ENCODE results near the gene RALGPS1.
A peak's percentile ranks its signal among the peaks of the same experiment; 100 is the strongest.

The RALGPS1 gene

GRCh38 chr9:127209948-127210640, 295.5 kb downstream of the RALGPS1 start:
- Mint-ChIP-seq H3K4me1 (ENCODE audit: low read depth) (peaks cover 1% of the 10 kb centered on the region), H3K27ac (no peak overlapping the region)

GRCh38 chr9:127210851-127211730, 296.5 kb downstream of the RALGPS1 start:
- H3K4me1 Mint-ChIP-seq (ENCODE audit: low read depth), result peaks cover 1% of the 10 kb centered on the region
- peak overlapping the region; percentile 12 for H3K27ac Mint-ChIP-seq
- no peaks in the 10 kb centered on the region for H3K36me3 Mint-ChIP-seq (ENCODE audit: low read depth)
- no peak overlapping the region for H3K4me3 Mint-ChIP-seq
- H3K9me3 Mint-ChIP-seq, result no peaks in the 10 kb centered on the region
- no peak for DNase-seq (ENCODE audit: low spot score)
- H3K27me3 Mint-ChIP-seq (ENCODE audit: low read depth), result peaks cover 2% of the 10 kb centered on the region

More at GRCh38 chr9:127209948-127210640, 295.5 kb downstream of the RALGPS1 start:
- peaks cover 2% of the 10 kb centered on the region for H3K27me3 Mint-ChIP-seq (ENCODE audit: low read depth)
- H3K9me3 Mint-ChIP-seq, result no peaks in the 10 kb centered on the region
- no peaks in the 10 kb centered on the region for H3K36me3 Mint-ChIP-seq (ENCODE audit: low read depth)
- no peak for DNase-seq (ENCODE audit: low spot score)
- H3K4me3 Mint-ChIP-seq, result no peak overlapping the region

DNA sequence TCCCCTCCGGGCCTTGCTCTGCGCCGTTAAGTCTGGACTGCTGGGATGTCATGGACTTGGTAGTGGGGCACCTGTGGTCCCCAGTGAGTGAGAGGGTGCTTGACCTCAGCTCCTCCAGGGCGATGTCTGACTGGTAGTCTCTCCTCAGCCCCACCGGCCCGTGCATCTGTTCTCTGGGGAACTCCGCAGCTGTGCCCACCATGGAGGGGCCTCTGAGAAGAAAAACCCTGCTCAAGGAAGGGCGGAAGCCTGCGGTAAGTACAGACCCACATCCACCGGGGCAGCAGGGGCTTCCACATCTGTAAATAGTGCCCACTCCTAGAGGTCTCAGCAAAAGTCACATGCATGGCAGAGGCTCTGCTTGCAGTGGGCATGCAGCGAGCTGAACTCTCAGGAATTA, 297.4 kb downstream of the RALGPS1 start:
- Mint-ChIP-seq H3K4me3 (no peak overlapping the region), H3K27me3 (ENCODE audit: low read depth) (peaks cover 2% of the 10 kb centered on the region), H3K27ac (no peak overlapping the region), H3K9me3 (no peaks in the 10 kb centered on the region), H3K36me3 (ENCODE audit: low read depth) (no peaks in the 10 kb centered on the region), H3K4me1 (ENCODE audit: low read depth) (peaks cover 1% of the 10 kb centered on the region)
- no peak for DNase-seq (ENCODE audit: low spot score)

DNA sequence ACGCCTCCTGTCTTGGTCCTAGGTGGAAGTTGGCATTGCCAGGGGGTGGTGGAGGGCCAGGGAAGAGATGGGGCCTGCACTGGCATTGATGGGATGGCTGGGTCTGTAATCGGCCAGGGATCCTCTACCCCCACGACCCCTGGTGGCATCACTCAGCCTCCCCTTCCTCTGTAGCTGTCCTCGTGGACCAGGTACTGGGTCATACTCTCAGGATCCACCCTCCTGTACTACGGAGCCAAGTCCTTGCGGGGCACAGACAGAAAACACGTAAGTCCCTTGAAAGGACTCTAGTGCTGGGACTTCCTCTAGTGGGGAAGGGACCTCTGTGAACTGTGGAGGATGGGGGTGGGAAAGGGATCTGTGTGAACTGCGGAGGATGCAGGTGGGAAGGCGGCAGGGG, 297.9 kb downstream of the RALGPS1 start:
- H3K9me3 Mint-ChIP-seq, result no peaks in the 10 kb centered on the region
- H3K4me3 Mint-ChIP-seq, result no peak overlapping the region
- H3K27ac Mint-ChIP-seq, result no peak overlapping the region
- DNase-seq (ENCODE audit: low spot score), result no peak
- no peaks in the 10 kb centered on the region for H3K36me3 Mint-ChIP-seq (ENCODE audit: low read depth)
- H3K27me3 Mint-ChIP-seq (ENCODE audit: low read depth), result peaks cover 2% of the 10 kb centered on the region
- H3K4me1 Mint-ChIP-seq (ENCODE audit: low read depth), result peaks cover 1% of the 10 kb centered on the region

DNA sequence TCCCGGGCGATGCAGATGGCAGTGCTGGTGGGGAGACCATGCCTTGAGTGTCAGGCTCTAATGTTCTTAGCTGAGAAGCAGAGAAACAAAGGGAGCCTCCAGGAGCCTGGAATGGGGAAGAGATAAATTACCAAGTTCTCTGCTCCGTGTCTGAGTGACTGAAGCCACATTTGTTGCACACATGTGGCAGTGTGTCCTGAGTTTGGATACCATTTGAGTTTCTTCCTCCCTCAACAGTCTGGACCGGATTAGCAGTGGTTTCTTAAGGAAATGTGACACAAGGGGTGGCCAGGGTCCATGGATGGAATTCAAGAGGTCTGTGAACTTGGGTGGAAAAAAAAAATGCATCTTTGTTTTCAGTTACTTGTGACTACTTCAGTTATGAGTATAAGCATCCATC, 299.3 kb downstream of the RALGPS1 start:
- no peak overlapping the region for H3K4me3 Mint-ChIP-seq
- no peak overlapping the region for H3K27ac Mint-ChIP-seq
- H3K27me3 Mint-ChIP-seq (ENCODE audit: low read depth), result peaks cover 2% of the 10 kb centered on the region
- peaks cover 1% of the 10 kb centered on the region for H3K4me1 Mint-ChIP-seq (ENCODE audit: low read depth)
- H3K36me3 Mint-ChIP-seq (ENCODE audit: low read depth), result no peaks in the 10 kb centered on the region
- no peak for DNase-seq (ENCODE audit: low spot score)
- no peaks in the 10 kb centered on the region for H3K9me3 Mint-ChIP-seq

DNA sequence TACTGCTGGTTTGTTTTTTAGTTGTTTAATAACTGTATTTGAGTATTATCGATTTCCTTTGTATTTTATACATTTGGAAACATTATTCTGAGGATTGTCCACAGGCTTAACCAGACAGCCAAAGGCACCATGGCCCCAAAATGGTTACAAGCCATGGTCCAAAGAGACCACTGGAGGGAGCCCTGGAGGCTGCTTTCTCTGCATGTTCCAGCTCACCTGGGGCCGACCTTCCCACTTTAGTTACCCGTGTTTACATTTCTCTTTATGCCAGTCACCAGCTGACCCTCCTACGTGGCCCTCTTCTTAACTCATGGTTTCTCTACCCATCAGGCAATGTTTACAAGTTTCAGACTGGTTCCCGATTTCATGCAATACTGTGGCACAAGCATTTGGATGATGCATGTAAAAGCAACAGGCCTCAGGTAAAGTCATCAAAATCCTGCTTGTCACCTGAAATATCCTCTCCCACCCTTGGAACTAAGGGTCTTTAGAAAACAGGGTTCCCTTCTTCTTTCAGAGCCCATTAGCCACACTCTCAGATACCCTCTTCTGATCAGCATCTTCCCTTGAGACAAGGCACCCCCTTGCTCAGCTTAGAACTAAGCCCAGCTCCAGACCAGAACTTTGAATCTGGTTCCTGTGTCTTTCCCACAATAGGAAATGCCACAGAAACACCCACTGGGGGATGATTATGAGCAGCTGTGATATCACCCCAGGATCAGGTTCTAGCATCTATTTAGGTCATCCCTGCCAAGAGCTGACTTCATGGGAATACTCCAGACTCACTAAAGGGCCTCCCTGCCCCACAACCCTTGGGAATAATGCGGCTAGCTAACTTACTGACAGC, 300.1 kb downstream of the RALGPS1 start:
- H3K9me3 Mint-ChIP-seq, result no peaks in the 10 kb centered on the region
- H3K27ac Mint-ChIP-seq, result no peak overlapping the region
- peaks cover 1% of the 10 kb centered on the region for H3K4me1 Mint-ChIP-seq (ENCODE audit: low read depth)
- H3K27me3 Mint-ChIP-seq (ENCODE audit: low read depth), result peaks cover 2% of the 10 kb centered on the region
- peak; percentile 26 for DNase-seq (ENCODE audit: low spot score)
- H3K4me3 Mint-ChIP-seq, result no peak overlapping the region
- no peaks in the 10 kb centered on the region for H3K36me3 Mint-ChIP-seq (ENCODE audit: low read depth)

DNA sequence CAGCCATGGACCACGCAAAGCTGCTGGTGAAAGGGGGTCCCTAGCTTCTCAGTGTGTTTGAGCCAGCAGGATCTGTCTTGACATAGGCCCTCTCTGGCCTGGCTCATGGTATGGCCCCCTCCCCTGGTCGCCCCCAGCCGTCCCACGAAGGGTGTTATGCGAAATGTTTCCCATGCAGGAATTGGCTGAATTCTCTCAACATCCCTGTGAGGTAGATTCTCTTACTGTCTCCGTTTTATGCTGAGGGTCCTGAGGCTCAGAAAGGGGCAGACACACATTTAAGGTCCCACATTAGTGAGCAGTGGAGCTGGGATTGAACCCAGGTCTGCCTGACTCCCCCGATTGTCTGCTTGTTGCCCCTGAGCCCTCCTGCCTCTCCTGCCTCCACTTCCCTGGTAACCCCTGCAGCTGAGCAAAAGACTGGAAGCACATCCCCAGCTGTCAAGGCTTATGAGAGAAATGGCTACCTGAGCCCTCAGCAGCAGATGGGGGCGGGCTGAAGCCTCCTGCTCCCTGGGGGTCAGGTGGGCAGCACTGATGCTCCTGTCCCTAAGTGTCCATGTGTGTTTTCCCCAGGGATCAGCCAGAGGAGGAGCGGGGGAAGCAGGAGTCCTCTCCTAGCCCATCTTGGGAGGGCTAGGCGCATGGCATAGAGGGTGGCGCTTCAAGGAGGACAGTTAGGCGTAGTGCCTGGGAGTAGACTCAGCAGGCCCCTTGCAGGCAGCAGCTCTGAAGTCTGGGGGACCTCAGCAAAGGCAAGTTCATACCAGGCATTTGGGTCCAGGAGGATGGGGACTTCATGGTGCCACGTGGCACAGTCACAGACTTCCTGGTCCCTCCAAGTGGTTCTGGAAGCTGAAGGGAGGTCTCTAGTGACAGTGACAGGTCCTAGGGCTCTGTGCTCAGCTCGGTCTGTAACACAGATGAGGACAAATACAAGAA, 301.0 kb downstream of the RALGPS1 start:
- Mint-ChIP-seq H3K27me3 (ENCODE audit: low read depth) (peaks cover 2% of the 10 kb centered on the region), H3K27ac (no peak overlapping the region), H3K36me3 (ENCODE audit: low read depth) (no peaks in the 10 kb centered on the region), H3K4me3 (no peak overlapping the region), H3K9me3 (no peaks in the 10 kb centered on the region), H3K4me1 (ENCODE audit: low read depth) (peaks cover 1% of the 10 kb centered on the region)
- no peak for DNase-seq (ENCODE audit: low spot score)

DNA sequence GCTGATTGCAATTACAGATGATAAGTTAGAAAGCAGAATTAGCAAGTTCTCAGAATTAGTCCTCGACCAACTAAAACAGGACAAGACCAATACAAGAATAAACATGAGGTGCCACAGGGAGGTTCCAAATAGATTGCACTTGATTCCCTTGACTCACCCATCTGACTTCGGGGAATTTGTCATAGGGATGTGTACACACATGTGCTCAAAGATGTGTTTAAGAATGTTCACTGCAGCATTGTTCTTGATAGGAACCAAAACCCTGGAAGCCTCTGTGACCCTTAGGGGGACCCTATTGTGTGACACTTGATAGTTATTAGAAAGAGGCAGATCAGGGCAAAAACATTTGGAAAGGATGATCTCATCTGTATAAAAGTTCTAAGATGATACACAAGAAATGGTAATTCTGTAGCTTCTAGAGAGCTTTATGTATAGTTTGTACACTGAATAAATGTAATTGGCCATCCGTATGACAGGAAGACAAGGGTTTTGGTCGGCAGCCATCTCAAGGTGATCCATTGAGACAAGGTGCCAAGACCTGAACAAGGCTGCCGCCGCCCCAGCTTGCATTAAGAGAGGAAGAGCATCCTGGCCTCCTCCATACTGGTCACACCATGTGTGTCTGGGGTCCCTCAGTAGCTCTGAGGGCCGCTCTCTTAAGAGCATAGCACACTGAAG, 301.8 kb downstream of the RALGPS1 start:
- H3K9me3 Mint-ChIP-seq, result no peaks in the 10 kb centered on the region
- peaks cover 2% of the 10 kb centered on the region for H3K27me3 Mint-ChIP-seq (ENCODE audit: low read depth)
- H3K4me3 Mint-ChIP-seq, result no peak overlapping the region
- no peaks in the 10 kb centered on the region for H3K36me3 Mint-ChIP-seq (ENCODE audit: low read depth)
- H3K27ac Mint-ChIP-seq, result no peak overlapping the region
- peaks cover 2% of the 10 kb centered on the region for H3K4me1 Mint-ChIP-seq (ENCODE audit: low read depth)
- no peak for DNase-seq (ENCODE audit: low spot score)

DNA sequence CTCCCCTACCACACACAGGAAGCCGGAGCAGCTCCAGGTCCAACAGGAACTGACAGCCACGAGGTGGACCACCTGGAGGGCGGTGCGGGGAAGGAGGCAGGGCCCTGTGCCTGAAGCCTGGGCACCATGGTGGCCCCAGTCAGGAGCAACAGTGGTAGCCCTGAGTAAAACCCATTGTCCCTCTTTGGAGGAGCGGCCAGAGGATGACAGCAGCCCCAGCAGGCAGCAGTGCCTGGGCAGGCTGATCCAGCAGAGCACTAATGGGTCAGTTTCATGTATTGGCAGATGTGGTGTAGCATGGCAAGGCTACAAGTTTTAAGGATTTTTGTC, 302.3 kb downstream of the RALGPS1 start:
- no peaks in the 10 kb centered on the region for H3K9me3 Mint-ChIP-seq
- no peak overlapping the region for H3K4me3 Mint-ChIP-seq
- H3K27me3 Mint-ChIP-seq (ENCODE audit: low read depth), result peaks cover 2% of the 10 kb centered on the region
- H3K4me1 Mint-ChIP-seq (ENCODE audit: low read depth), result peaks cover 5% of the 10 kb centered on the region
- H3K36me3 Mint-ChIP-seq (ENCODE audit: low read depth), result no peaks in the 10 kb centered on the region
- H3K27ac Mint-ChIP-seq, result no peak overlapping the region
- no peak for DNase-seq (ENCODE audit: low spot score)

DNA sequence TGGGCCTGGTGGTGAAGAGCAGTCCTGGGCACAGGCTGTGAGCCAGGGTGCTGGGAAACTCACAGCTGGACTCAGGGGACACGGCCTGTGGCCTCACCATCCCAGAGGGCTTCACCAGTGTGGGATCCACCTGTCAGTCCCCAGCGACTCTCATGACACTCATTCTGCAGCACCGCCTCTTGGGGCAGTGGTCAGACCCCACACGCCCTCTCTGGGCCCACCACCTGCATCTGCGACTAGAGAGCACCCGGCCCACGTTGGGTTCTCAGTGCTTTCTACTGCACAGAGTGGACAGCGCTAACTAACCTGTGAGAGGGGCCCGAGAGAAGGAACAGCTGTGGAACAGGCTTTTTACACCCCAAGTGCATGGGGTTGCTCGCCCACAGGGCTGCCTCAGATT, 304.2 kb downstream of the RALGPS1 start:
- Mint-ChIP-seq H3K36me3 (ENCODE audit: low read depth) (no peaks in the 10 kb centered on the region), H3K4me1 (ENCODE audit: low read depth) (peaks cover 12% of the 10 kb centered on the region), H3K27ac (no peak overlapping the region), H3K4me3 (no peak overlapping the region), H3K9me3 (no peaks in the 10 kb centered on the region), H3K27me3 (ENCODE audit: low read depth) (peaks cover 17% of the 10 kb centered on the region)
- no peak for DNase-seq (ENCODE audit: low spot score)

- Mint-ChIP-seq H3K4me3 (no peak overlapping the region), H3K27ac (no peak overlapping the region)
- no peak for DNase-seq (ENCODE audit: low spot score)
These were observed 304.9 kb downstream of the RALGPS1 start for GRCh38 chr9:127219520-127219919.

DNA sequence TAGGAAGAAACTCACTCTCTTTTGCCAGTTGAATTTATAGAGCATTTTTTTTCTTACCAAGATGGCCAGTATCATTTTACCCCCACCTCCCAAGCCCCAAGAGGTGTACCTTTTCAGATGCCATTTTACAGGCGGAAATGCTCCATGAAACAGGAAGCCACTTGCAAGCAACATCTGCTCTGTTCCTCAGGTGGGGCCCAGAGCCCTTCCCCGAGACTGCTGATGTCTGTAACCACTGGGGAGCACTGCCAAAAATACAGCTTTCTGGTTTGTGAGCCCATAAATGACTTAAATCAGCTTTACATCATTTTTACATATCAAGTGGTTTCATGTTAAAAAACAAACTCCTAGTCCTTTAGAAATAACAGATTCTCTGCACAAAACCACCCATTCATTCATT, 307.1 kb downstream of the RALGPS1 start:
- H3K36me3 Mint-ChIP-seq (ENCODE audit: low read depth), result no peaks in the 10 kb centered on the region
- peaks cover 28% of the 10 kb centered on the region for H3K27me3 Mint-ChIP-seq (ENCODE audit: low read depth)
- H3K9me3 Mint-ChIP-seq, result no peaks in the 10 kb centered on the region
- DNase-seq (ENCODE audit: low spot score), result no peak
- no peak overlapping the region for H3K27ac Mint-ChIP-seq
- no peak overlapping the region for H3K4me3 Mint-ChIP-seq
- peaks cover 20% of the 10 kb centered on the region for H3K4me1 Mint-ChIP-seq (ENCODE audit: low read depth)

More at GRCh38 chr9:127219520-127219919, 304.9 kb downstream of the RALGPS1 start:
- no peaks in the 10 kb centered on the region for H3K36me3 Mint-ChIP-seq (ENCODE audit: low read depth)
- H3K27me3 Mint-ChIP-seq (ENCODE audit: low read depth), result peaks cover 19% of the 10 kb centered on the region
- H3K4me1 Mint-ChIP-seq (ENCODE audit: low read depth), result peaks cover 16% of the 10 kb centered on the region
- no peaks in the 10 kb centered on the region for H3K9me3 Mint-ChIP-seq
